ENCODE results near the gene EFHB. TPM values are rescaled to one million over a fixed set of nuclear protein-coding genes. Genes with fewer than 3 reads are reported as not detected.

Gene EFHB
- total and polyA plus RNA-seq, 10 of the 15 experiments (the other 5 are each of a cell fraction or from before 2014, with no cell fraction given): 0.12 to 0.95 (median 0.53) TPM; not detected in 3

DNA sequence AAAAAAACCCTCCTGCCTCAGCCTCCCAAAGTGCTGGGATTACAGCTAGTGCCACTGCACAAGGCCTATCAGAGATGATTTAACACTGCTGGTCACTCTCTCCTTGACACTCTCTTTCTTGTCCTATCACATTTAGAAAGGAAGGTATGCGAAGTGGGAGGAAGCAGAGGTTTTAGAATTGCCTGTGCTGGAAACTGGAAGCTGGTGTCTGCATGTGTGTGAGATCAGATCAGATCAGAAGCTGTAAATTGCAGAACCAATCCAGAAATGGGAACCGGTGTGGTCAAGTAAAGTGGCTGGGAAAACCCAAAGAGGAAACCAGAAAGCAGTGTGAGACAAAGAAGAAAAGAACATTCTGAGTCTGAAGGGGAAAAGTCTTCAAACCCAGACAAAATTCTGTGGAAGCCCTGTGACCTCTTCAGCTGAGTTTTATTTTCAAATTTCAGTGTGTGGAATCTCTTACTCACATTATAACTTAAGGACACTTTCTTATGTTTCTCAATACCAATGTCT, 2.8 kb downstream of the EFHB start (continued):
- no peak for TF ChIP-seq NFYA (IDR thresholded peaks at IDR 0.05; ENCODE audit: borderline replicate concordance, low read depth, low read length)
- TF ChIP-seq HDAC2 (IDR thresholded peaks at IDR 0.05): no peak
- 0 out of 2 replicates have a peak, but pooled peaks have one; percentile 55 for TF ChIP-seq CBX5 (IDR thresholded peaks at IDR 0.05; ENCODE audit: low read depth)
- TF ChIP-seq, protein P1, sequence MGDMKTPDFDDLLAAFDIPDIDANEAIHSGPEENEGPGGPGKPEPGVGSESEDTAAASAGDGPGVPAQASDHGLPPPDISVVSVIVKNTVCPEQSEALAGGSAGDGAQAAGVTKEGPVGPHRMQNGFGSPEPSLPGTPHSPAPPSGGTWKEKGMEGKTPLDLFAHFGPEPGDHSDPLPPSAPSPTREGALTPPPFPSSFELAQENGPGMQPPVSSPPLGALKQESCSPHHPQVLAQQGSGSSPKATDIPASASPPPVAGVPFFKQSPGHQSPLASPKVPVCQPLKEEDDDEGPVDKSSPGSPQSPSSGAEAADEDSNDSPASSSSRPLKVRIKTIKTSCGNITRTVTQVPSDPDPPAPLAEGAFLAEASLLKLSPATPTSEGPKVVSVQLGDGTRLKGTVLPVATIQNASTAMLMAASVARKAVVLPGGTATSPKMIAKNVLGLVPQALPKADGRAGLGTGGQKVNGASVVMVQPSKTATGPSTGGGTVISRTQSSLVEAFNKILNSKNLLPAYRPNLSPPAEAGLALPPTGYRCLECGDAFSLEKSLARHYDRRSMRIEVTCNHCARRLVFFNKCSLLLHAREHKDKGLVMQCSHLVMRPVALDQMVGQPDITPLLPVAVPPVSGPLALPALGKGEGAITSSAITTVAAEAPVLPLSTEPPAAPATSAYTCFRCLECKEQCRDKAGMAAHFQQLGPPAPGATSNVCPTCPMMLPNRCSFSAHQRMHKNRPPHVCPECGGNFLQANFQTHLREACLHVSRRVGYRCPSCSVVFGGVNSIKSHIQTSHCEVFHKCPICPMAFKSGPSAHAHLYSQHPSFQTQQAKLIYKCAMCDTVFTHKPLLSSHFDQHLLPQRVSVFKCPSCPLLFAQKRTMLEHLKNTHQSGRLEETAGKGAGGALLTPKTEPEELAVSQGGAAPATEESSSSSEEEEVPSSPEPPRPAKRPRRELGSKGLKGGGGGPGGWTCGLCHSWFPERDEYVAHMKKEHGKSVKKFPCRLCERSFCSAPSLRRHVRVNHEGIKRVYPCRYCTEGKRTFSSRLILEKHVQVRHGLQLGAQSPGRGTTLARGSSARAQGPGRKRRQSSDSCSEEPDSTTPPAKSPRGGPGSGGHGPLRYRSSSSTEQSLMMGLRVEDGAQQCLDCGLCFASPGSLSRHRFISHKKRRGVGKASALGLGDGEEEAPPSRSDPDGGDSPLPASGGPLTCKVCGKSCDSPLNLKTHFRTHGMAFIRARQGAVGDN (IDR thresholded peaks at IDR 0.05): no peak
- peak; percentile 18; the same call in 1 of the 2 replicates for TF ChIP-seq ZNF217 (IDR thresholded peaks at IDR 0.05)
- TF ChIP-seq ZNF384 (IDR thresholded peaks at IDR 0.05; ENCODE audit: borderline replicate concordance, low read depth, low read length): no peak
- TF ChIP-seq GATAD2B (conservative IDR thresholded peaks at IDR 0.05; ENCODE audit: low read depth): no peak
- TF ChIP-seq NR2F1 (conservative IDR thresholded peaks at IDR 0.05): peak; percentile 81
- TF ChIP-seq, protein P2, sequence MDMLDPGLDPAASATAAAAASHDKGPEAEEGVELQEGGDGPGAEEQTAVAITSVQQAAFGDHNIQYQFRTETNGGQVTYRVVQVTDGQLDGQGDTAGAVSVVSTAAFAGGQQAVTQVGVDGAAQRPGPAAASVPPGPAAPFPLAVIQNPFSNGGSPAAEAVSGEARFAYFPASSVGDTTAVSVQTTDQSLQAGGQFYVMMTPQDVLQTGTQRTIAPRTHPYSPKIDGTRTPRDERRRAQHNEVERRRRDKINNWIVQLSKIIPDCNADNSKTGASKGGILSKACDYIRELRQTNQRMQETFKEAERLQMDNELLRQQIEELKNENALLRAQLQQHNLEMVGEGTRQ (IDR thresholded peaks at IDR 0.05; ENCODE audit: borderline replicate concordance, low read depth, low read length): no peak
- TF ChIP-seq, protein P3, sequence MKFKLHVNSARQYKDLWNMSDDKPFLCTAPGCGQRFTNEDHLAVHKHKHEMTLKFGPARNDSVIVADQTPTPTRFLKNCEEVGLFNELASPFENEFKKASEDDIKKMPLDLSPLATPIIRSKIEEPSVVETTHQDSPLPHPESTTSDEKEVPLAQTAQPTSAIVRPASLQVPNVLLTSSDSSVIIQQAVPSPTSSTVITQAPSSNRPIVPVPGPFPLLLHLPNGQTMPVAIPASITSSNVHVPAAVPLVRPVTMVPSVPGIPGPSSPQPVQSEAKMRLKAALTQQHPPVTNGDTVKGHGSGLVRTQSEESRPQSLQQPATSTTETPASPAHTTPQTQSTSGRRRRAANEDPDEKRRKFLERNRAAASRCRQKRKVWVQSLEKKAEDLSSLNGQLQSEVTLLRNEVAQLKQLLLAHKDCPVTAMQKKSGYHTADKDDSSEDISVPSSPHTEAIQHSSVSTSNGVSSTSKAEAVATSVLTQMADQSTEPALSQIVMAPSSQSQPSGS (IDR thresholded peaks at IDR 0.05; ENCODE audit: low read length): peak; percentile 69; the same call in 1 of the 2 replicates
- TF ChIP-seq SREBF2 (IDR thresholded peaks at IDR 0.05; ENCODE audit: low read length): no peak
- peak; percentile 60; the same call in 1 of the 2 replicates for TF ChIP-seq CREM (IDR thresholded peaks at IDR 0.05; ENCODE audit: low read depth)
- TF ChIP-seq RCOR1 (conservative IDR thresholded peaks at IDR 0.05; ENCODE audit: low read depth, low read length): no peak
- no peak for TF ChIP-seq RAD21 (IDR thresholded peaks at IDR 0.05; ENCODE audit: insufficient read depth, low read depth, low read length)
- TF ChIP-seq GABPA (IDR thresholded peaks at IDR 0.05; ENCODE audit: low read depth): peak; percentile 42
- TF ChIP-seq SP1 (IDR thresholded peaks at IDR 0.05; ENCODE audit: low read depth, low read length): no peak
- TF ChIP-seq, protein P4, sequence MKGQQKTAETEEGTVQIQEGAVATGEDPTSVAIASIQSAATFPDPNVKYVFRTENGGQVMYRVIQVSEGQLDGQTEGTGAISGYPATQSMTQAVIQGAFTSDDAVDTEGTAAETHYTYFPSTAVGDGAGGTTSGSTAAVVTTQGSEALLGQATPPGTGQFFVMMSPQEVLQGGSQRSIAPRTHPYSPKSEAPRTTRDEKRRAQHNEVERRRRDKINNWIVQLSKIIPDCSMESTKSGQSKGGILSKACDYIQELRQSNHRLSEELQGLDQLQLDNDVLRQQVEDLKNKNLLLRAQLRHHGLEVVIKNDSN (IDR thresholded peaks at IDR 0.05; ENCODE audit: borderline replicate concordance, extremely low read length, insufficient read depth, low read depth, low read length): no peak
- TF ChIP-seq IKZF2 (IDR thresholded peaks at IDR 0.05): peak; percentile 81 to 84
- TF ChIP-seq TCF12 (IDR thresholded peaks at IDR 0.05; ENCODE audit: low read depth, low read length): no peak
- TF ChIP-seq STAT3 (IDR thresholded peaks at IDR 0.05; ENCODE audit: low read depth, low read length): no peak
- no peak for TF ChIP-seq KAT2A (conservative IDR thresholded peaks at IDR 0.05; ENCODE audit: control insufficient read depth, low read depth, low read length)
- TF ChIP-seq RUNX3 (IDR thresholded peaks at IDR 0.05; ENCODE audit: low read length): peak; percentile 98
- TF ChIP-seq SPI1 (IDR thresholded peaks at IDR 0.05; ENCODE audit: borderline replicate concordance, insufficient read depth, low read depth, low read length): peak; percentile 77
- TF ChIP-seq IKZF1 (conservative IDR thresholded peaks at IDR 0.05): peak; percentile 61
- peak; percentile 58; the same call in 1 of the 2 replicates for TF ChIP-seq MTA3 (IDR thresholded peaks at IDR 0.05; ENCODE audit: borderline replicate concordance, low read length)
- TF ChIP-seq ASH2L (IDR thresholded peaks at IDR 0.05; ENCODE audit: borderline replicate concordance, low read depth): no peak
- no peak for TF ChIP-seq CBX3 (IDR thresholded peaks at IDR 0.05; ENCODE audit: borderline replicate concordance, low read depth)

All from GM12878 (cell line).